ENCODE measurements around the gene MCM3.
A peak's percentile ranks its signal among the peaks of the same experiment; 100 is the strongest.

MCM3 gene

DNA sequence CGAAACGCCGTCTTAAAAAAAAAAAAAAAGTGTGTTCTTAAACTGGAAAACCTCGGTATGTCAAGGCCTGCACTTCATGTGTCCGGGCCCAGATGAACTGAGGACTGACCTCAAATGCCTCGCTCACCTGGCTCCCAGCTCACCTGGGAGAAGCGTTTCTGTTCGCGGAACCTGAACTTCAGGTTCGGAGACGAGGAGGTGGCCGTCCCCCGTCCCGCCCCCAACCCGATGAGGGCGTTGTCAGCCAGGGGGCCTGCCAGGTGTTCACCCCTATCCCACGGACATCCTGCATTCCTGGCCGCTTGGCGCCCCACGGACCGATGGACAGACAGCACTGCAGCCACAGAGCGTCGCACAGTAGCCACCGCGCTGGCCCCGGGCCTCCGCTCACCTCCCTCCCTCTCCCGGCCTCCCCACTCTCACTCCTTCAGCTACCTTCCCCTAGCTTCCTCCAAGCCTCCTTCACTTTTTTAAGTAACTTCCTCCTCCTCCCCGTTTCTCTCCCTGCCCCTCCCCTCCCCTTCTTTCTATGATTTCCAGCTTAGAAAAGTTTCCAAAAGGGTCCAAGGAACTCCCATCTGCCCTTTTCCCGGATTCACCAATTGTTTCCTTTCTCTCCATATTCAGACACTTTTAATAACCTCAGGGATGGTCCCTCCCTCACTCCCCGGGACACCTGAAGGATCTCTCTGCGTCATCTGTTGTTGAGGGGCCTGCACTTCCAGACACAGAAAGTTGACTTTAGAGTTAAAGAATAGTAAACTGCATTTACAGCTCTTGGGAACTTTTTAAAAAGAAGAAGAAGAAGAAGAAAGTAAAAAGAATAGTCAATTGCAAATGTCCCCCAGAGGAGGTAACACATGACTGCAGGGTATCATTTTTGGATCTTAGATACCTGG is 22.7 kb upstream of the MCM3 start:
- Histone ChIP-seq H3K4me1 (ENCODE audit: control insufficient read depth, low read length) (peaks cover 45% of the 10 kb centered on the region), H3K9me3 (ENCODE audit: control insufficient read depth, insufficient read depth, low read length) (no peaks in the 10 kb centered on the region), H3K27ac (ENCODE audit: low read depth, low read length) (peak overlapping the region; percentile 92), H4K20me1 (ENCODE audit: control insufficient read depth, insufficient read depth, low read depth, low read length) (no peaks in the 10 kb centered on the region), H3K36me3 (ENCODE audit: control insufficient read depth, low read length) (no peaks in the 10 kb centered on the region), H3K4me2 (ENCODE audit: low read length) (peak overlapping the region; percentile 72), H3K4me3 (ENCODE audit: low read length) (peak overlapping the region; percentile 37), H3F3A (ENCODE audit: control insufficient read depth, insufficient read depth) (peaks cover 15% of the 10 kb centered on the region), H3K27me3 (ENCODE audit: control insufficient read depth, low read length) (no peaks in the 10 kb centered on the region), H3K9me2 (replicated peaks; ENCODE audit: control insufficient read depth, low read length) (no peaks in the 10 kb centered on the region), H3K79me2 (ENCODE audit: control insufficient read depth, low read length) (no peaks in the 10 kb centered on the region)
- TF ChIP-seq EZH2phosphoT487 (IDR thresholded peaks at IDR 0.05; ENCODE audit: borderline replicate concordance, low read length) (no peak), CTCF (IDR thresholded peaks at IDR 0.05; ENCODE audit: low read depth, low read length, poor library complexity, severe bottlenecking) (no peak)

DNA sequence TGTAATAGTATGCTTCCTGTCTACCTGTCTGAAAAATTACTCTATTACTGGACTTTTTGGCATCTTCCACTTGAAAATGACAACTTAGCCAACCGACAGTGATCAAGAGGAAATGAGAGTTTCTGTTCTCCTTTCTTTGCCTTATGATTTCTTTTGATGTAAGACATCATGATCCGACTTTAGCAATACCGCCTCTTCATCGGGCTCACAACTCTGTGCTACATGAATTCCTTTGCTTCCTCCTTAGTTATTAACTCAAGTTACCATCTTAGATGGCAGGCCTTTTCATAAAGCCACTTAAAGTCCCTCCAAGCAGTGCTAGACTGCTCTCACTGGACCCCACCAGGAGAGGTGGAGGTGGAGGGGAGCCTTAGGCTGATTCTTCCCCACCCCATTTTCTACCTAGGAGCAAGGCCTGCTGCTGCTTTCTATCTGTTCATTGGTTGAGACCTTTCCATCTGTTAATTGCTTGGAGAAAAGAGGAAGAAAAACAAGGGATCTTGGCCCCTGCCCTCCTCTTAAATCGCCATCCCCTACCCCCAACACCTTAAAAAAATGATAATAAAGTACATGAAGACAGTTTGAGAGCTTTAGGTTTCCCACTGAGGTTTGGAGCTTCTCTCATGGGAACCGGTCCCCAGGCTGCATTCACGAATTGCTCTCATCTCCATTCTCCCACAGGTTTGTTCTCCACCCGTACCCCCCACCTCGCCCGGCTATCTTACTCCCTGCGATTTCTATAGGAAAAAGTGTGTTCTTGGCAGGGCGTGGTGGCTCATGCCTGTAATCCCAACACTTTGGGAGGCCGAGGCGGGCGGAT is 21.6 kb upstream of the MCM3 start:
- peaks cover 45% of the 10 kb centered on the region for H3K4me1 ChIP-seq (ENCODE audit: control insufficient read depth, low read length)
- H3K27ac ChIP-seq (ENCODE audit: low read depth, low read length): peak overlapping the region; percentile 92
- peak overlapping the region; percentile 56 for H3K4me3 ChIP-seq (ENCODE audit: low read length)
- H3K9me3 ChIP-seq (ENCODE audit: control insufficient read depth, insufficient read depth, low read length): no peaks in the 10 kb centered on the region
- H3K9me2 ChIP-seq (replicated peaks; ENCODE audit: control insufficient read depth, low read length): no peaks in the 10 kb centered on the region
- no peaks in the 10 kb centered on the region for H3K27me3 ChIP-seq (ENCODE audit: control insufficient read depth, low read length)
- H3F3A ChIP-seq (ENCODE audit: control insufficient read depth, insufficient read depth): peaks cover 15% of the 10 kb centered on the region
- TF ChIP-seq EZH2phosphoT487 (IDR thresholded peaks at IDR 0.05; ENCODE audit: borderline replicate concordance, low read length) (no peak), CTCF (IDR thresholded peaks at IDR 0.05; ENCODE audit: low read depth, low read length, poor library complexity, severe bottlenecking) (no peak)
- no peaks in the 10 kb centered on the region for H3K79me2 ChIP-seq (ENCODE audit: control insufficient read depth, low read length)
- no peaks in the 10 kb centered on the region for H4K20me1 ChIP-seq (ENCODE audit: control insufficient read depth, insufficient read depth, low read depth, low read length)
- peak overlapping the region; percentile 72 for H3K4me2 ChIP-seq (ENCODE audit: low read length)
- no peaks in the 10 kb centered on the region for H3K36me3 ChIP-seq (ENCODE audit: control insufficient read depth, low read length)

- Histone ChIP-seq H3K4me3 (ENCODE audit: low read length) (peak overlapping the region; percentile 56), H3K9me3 (ENCODE audit: control insufficient read depth, insufficient read depth, low read length) (no peaks in the 10 kb centered on the region), H3K27me3 (ENCODE audit: control insufficient read depth, low read length) (no peaks in the 10 kb centered on the region), H3K79me2 (ENCODE audit: control insufficient read depth, low read length) (no peaks in the 10 kb centered on the region), H3F3A (ENCODE audit: control insufficient read depth, insufficient read depth) (peaks cover 15% of the 10 kb centered on the region), H3K4me1 (ENCODE audit: control insufficient read depth, low read length) (peaks cover 45% of the 10 kb centered on the region), H4K20me1 (ENCODE audit: control insufficient read depth, insufficient read depth, low read depth, low read length) (no peaks in the 10 kb centered on the region), H3K36me3 (ENCODE audit: control insufficient read depth, low read length) (no peaks in the 10 kb centered on the region), H3K4me2 (ENCODE audit: low read length) (peak overlapping the region; percentile 72), H3K9me2 (replicated peaks; ENCODE audit: control insufficient read depth, low read length) (no peaks in the 10 kb centered on the region), H3K27ac (ENCODE audit: low read depth, low read length) (peak overlapping the region; percentile 92)
- no peak for TF ChIP-seq EZH2phosphoT487 (IDR thresholded peaks at IDR 0.05; ENCODE audit: borderline replicate concordance, low read length)
- no peak for TF ChIP-seq CTCF (IDR thresholded peaks at IDR 0.05; ENCODE audit: low read depth, low read length, poor library complexity, severe bottlenecking)
Observed at GRCh38 chr6:52305411-52305810, 20.9 kb upstream of the MCM3 start.

Measured in DOHH2 (cell line).